K562 (cell line): ENCODE data around the gene ATXN1.

Experiments used
- EP300 ChIP-seq: IDR thresholded peaks from 2 replicates; pipeline ENCODE4 v1.6.1; 2012; ENCODE audit warnings: low read length, improper control_type of control experiment
- SIX5 ChIP-seq, 2 experiments: IDR thresholded peaks; 2 replicates each; pipeline ENCODE4 v1.6.1; 2011; ENCODE audit warnings: low read length in 2 of 2, borderline replicate concordance in 1 of 2, low read depth in 1 of 2, mild to moderate bottlenecking in 1 of 2, moderate library complexity in 1 of 2; ENCODE audit not compliant: insufficient read depth in 1 of 2

- no peak for TF ChIP-seq EP300
- no peak for TF ChIP-seq SIX5 (IDR thresholded peaks at IDR 0.05; ENCODE audit: borderline replicate concordance in 1 of 2, insufficient read depth in 1 of 2, low read depth in 1 of 2, low read length in 2 of 2)
Observed at GRCh38 chr6:16562498-16562897, 198.8 kb downstream of the ATXN1 start.
